Thyroid gland (tissue), 4 donors: Measurements from ENCODE around the gene PNPLA3.

ENCODE experiments used
- CTCF ChIP-seq, 6 experiments: fragments of 200-600 bp in 3 of 6; fragments of 450-650 bp in 3 of 6; sonication (generic) in 3 of 6; IDR thresholded peaks; one replicate each; pipeline ENCODE4 v1.5.1; 2016 to 2019; ENCODE audit warnings: antibody characterized with exemption in 6 of 6, mild to moderate bottlenecking in 2 of 6, inconsistent platforms in 1 of 6, moderate library complexity in 1 of 6
- POLR2A ChIP-seq, 2 donors: fragments of 450-650 bp; IDR thresholded peaks; one replicate each; pipeline ENCODE4 v1.6.1; 2017; ENCODE audit warnings: antibody characterized with exemption in 2 of 2, mild to moderate bottlenecking in 2 of 2, moderate library complexity in 1 of 2

- no peak for TF ChIP-seq CTCF (IDR thresholded peaks at IDR 0.05)
- no peak for TF ChIP-seq POLR2A (IDR thresholded peaks at IDR 0.05)
Observed at GRCh38 chr22:43901976-43902643, 21.5 kb upstream of the PNPLA3 start.
